NT2/D1 (cell line): ENCODE results near the gene KLRF1.

Experiments
- SUZ12 ChIP-seq: IDR thresholded peaks from 2 replicates; pipeline ENCODE4 v1.6.1; 2011; ENCODE audit not compliant: insufficient read length, insufficient read depth; ENCODE audit errors: extremely low read depth
- YY1 ChIP-seq: IDR thresholded peaks from 2 replicates; pipeline ENCODE4 v1.6.1; 2011; ENCODE audit not compliant: insufficient read length, insufficient read depth
- ZNF274 ChIP-seq: IDR thresholded peaks from 2 replicates; pipeline ENCODE4 v1.6.1; 2011; ENCODE audit warnings: mild to moderate bottlenecking, low read depth, low read length

DNA sequence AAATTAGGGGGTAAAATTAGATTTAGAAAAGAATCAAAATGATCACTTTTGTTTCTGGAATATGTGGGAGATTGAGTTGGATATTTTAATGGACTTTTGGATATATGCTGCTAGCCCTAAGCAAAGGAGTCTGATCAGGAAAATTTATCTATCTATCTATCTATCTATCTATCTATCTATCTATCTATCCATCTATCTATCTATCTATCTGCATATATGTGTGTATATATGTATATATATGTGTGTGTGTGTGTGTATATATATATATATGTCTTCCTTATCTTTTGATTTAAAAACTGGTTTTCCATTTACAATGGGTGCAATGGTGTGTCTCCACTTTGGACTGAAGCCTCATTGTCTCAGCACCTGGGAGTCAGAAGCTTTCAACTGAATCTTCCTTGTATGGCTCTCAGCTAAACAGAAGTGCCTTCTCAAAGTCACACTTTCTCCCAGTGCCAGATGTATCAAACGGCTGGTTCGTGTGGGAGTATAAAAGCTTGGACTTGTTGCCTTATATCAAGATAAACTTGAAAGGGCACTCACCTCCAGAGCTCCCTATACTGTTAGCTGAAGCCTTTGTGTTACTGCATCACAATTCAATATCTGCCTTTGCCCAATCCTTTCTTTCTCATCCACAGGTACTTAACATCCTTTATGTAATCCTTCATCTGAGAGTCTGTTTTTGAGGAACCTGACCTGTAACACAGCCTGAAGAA is 34.9 kb upstream of the KLRF1 start:
- no peak for TF ChIP-seq SUZ12
- TF ChIP-seq YY1: no peak
- TF ChIP-seq ZNF274: no peak
